Endothelial cell of umbilical vein (primary cell): ENCODE measurements around the gene ZFAND2B. TPM values are rescaled to one million over a fixed set of nuclear protein-coding genes. Genes with fewer than 3 reads are reported as not detected.

Source experiments
- BruUV-seq: library from RNA; stranded (reverse); fragments of 400-500 nt; replicated peaks from 2 replicates; lab custom pipeline; 2021; lab: Mats Ljungman, UMichigan
- CTCF ChIA-PET: fragments of 300-600, 350-600 bp; sonication (Branson Sonifier 250); formaldehyde crosslinking; loops from one replicate; lab custom pipeline; 2021; ENCODE audit warnings: antibody characterized with exemption, inconsistent platforms; lab: Charles Lee
- POLR2A ChIA-PET: fragments of 300-600, 350-600 bp; sonication (Branson Sonifier 250); formaldehyde crosslinking; loops from one replicate; lab custom pipeline; 2021; ENCODE audit warnings: antibody characterized with exemption, inconsistent platforms; lab: Charles Lee
- DNase-seq: peaks from one replicate; pipeline ENCODE4 v3.0.0-alpha.2; 2011; ENCODE audit warnings: low read depth, low spot score
- FAIRE-seq: peaks from 2 replicates; lab custom pipeline; 2011; peaks lifted over from hg19 to GRCh38; lab: Jason Lieb, UNC
- H2AFZ ChIP-seq: 2 replicates; pipeline ENCODE4 v1.6.0; 2012; ENCODE audit warnings: low read depth, low read length, control low read depth, inconsistent platforms
- H3K27ac ChIP-seq: 2 replicates; pipeline ENCODE4 v1.5.1; 2011; ENCODE audit warnings: low read depth, mild to moderate bottlenecking, control low read depth, low read length, moderate library complexity; ENCODE audit not compliant: insufficient read depth
- H3K27me3 ChIP-seq, 2 experiments: 2 replicates each; pipeline versions ENCODE4 v1.6.0 to v1.6.1; 2011; ENCODE audit warnings: low read length in 2 of 2, mixed read lengths in 1 of 2; ENCODE audit not compliant: control insufficient read depth in 2 of 2, insufficient read depth in 2 of 2
- H3K36me3 ChIP-seq, 2 experiments: 2 replicates in 1 of 2; 3 replicates in 1 of 2; pipeline ENCODE4 v1.5.1; 2011; ENCODE audit warnings: low read length in 2 of 2, mild to moderate bottlenecking in 1 of 2, moderate library complexity in 1 of 2; ENCODE audit not compliant: control insufficient read depth in 2 of 2, insufficient read depth in 2 of 2; ENCODE audit errors: extremely low read depth in 1 of 2
- H3K4me1 ChIP-seq: 3 replicates; pipeline ENCODE4 v1.5.1; 2011; ENCODE audit warnings: mild to moderate bottlenecking, low read length; ENCODE audit not compliant: control insufficient read depth, insufficient read depth; ENCODE audit errors: extremely low read depth
- H3K4me2 ChIP-seq: 2 replicates; pipeline ENCODE4 v1.6.1; 2011; ENCODE audit warnings: low read length, control low read depth, mixed read lengths; ENCODE audit not compliant: insufficient read depth
- H3K4me3 ChIP-seq, 3 experiments: fragments of 200-600 bp in 1 of 3; sonication (generic), shearing (Covaris generic) in 1 of 3; replicated peaks in 1 of 3; 2 replicates each; pipeline ENCODE4 v1.5.1; 2011 to 2016; ENCODE audit warnings: control low read depth in 3 of 3, low read length in 3 of 3, mild to moderate bottlenecking in 2 of 3, inconsistent platforms in 1 of 3, low read depth in 1 of 3, moderate library complexity in 1 of 3; ENCODE audit not compliant: insufficient read depth in 1 of 3
- H3K79me2 ChIP-seq: 2 replicates; pipeline ENCODE4 v1.6.0; 2012; ENCODE audit warnings: low read length, inconsistent platforms; ENCODE audit not compliant: control insufficient read depth, insufficient read depth
- H3K9ac ChIP-seq: replicated peaks from 2 replicates; pipeline ENCODE3; 2011; ENCODE audit warnings: low read length, control low read depth; ENCODE audit not compliant: insufficient read depth; ENCODE audit errors: extremely low read depth
- H3K9me1 ChIP-seq: replicated peaks from 3 replicates; pipeline ENCODE4 v1.6.0; 2011; ENCODE audit warnings: mild to moderate bottlenecking, low read length; ENCODE audit not compliant: control insufficient read depth, insufficient read depth; ENCODE audit errors: extremely low read depth
- H3K9me3 ChIP-seq: replicated peaks from 2 replicates; pipeline ENCODE4 v1.5.1; 2012; ENCODE audit warnings: low read length, inconsistent platforms; ENCODE audit not compliant: control insufficient read depth, insufficient read depth
- H4K20me1 ChIP-seq: replicated peaks from 2 replicates; pipeline ENCODE3; 2011; ENCODE audit warnings: mild to moderate bottlenecking, low read length; ENCODE audit not compliant: control insufficient read depth, insufficient read depth; ENCODE audit errors: extremely low read depth
- EZH2 ChIP-seq: IDR thresholded peaks from 2 replicates; pipeline ENCODE4 v1.6.1; 2012; ENCODE audit warnings: borderline replicate concordance, low read depth, mild to moderate bottlenecking, moderate library complexity, low read length, inconsistent platforms; ENCODE audit not compliant: severe bottlenecking
- FOS ChIP-seq: IDR thresholded peaks from 2 replicates; pipeline ENCODE4 v1.6.1; 2011; ENCODE audit warnings: mild to moderate bottlenecking, low read length, moderate library complexity, borderline replicate concordance; ENCODE audit not compliant: insufficient read depth
- GATA2 ChIP-seq: IDR thresholded peaks from 2 replicates; pipeline ENCODE4 v1.7.0; 2011; ENCODE audit warnings: low read depth, mild to moderate bottlenecking, moderate library complexity, mixed read lengths, low read length; ENCODE audit not compliant: insufficient read length, insufficient read depth
- JUN ChIP-seq: IDR thresholded peaks from 2 replicates; pipeline ENCODE4 v1.6.1; 2011; ENCODE audit warnings: borderline replicate concordance, low read depth; ENCODE audit not compliant: insufficient read length, insufficient read depth
- MAX ChIP-seq: IDR thresholded peaks from 2 replicates; pipeline ENCODE4 v1.6.1; 2011; ENCODE audit not compliant: insufficient read depth, insufficient read length
- MYC ChIP-seq: IDR thresholded peaks from one replicate; pipeline ENCODE4 v1.6.1; 2011; ENCODE audit warnings: mild to moderate bottlenecking, low read depth, low read length
- POLR2A ChIP-seq: IDR thresholded peaks from 2 replicates; pipeline ENCODE4 v1.6.1; 2012; ENCODE audit warnings: low read depth, mild to moderate bottlenecking, control low read depth, low read length
- POLR2AphosphoS5 ChIP-seq: IDR thresholded peaks from 2 replicates; pipeline ENCODE4 v1.6.1; 2012; ENCODE audit warnings: low read depth, mild to moderate bottlenecking, control low read depth, low read length, moderate library complexity; ENCODE audit not compliant: insufficient read depth
- dilution Hi-C: fragments of 300-500 bp; cut with MboI; formaldehyde crosslinking; loops from one replicate; pipeline ENCODE4 v1.15.0; 2019; ENCODE audit warnings: low sequenced_read_pairs; ENCODE audit not compliant: extremely low pct_ligation_motif_present
- intact Hi-C: fragments of 100-400 bp; cut with micrococcal nuclease; formaldehyde crosslinking; loops from one replicate; pipeline ENCODE4 v1.10.0; 2022
- polyA plus RNA-seq, 4 experiments: library from polyadenylated mRNA; depleted of rRNA in 3 of 4; stranded (reverse) in 3 of 4; unstranded in 1 of 4; fragments of >200 nt; gene quantifications; 2 replicates each; pipeline versions ENCODE4 v1.2.1 to v1.2.3, GENCODE V29; 2011 to 2012; ENCODE audit warnings: missing spikeins in 1 of 4
- total RNA-seq: library from RNA; stranded (reverse); gene quantifications from 2 replicates; pipeline ENCODE4 v1.2.3, GENCODE V29; 2021
- TF ChIP-seq, protein P1 (sequence below), 2 donors: IDR thresholded peaks; 1 replicate in 1 of 2; 2 replicates in 1 of 2; pipeline ENCODE4 v1.5.1; 2011; ENCODE audit warnings: low read length in 2 of 2, mild to moderate bottlenecking in 2 of 2, moderate library complexity in 2 of 2, control low read depth in 1 of 2, inconsistent platforms in 1 of 2, low read depth in 1 of 2; ENCODE audit not compliant: insufficient read depth in 1 of 2; ENCODE audit errors: extremely low read depth in 1 of 2

The ZFAND2B gene
- total and polyA plus RNA-seq, 2 donors (not counting 3 experiments of a cell fraction or from before 2014, with no cell fraction given) = 23.3 to 52.0 TPM

GRCh38 chr2:219158586-219158985, 48.0 kb upstream of the ZFAND2B start:
- no peak overlapping the region for H3K4me2 ChIP-seq
- H3K9me3 ChIP-seq = no peaks in the 10 kb centered on the region
- CTCF ChIA-PET = interaction anchor here (0.7 to 12.9 kb wide), 10 partner anchors 13 to 193 kb away, joined by 3 to 418 read pairs (median 6); partner anchors contain the start of gene CNPPD1
- no peak overlapping the region for H3K9ac ChIP-seq
- peaks cover 2 to 3% of the 10 kb centered on the region in 2 experiments for H3K36me3 ChIP-seq
- peaks cover 10% of the 10 kb centered on the region for H3K4me1 ChIP-seq
- no peaks in the 10 kb centered on the region for H3K9me1 ChIP-seq
- H3K4me3 ChIP-seq = no peak overlapping the region
- H3K27me3 ChIP-seq = no peaks in the 10 kb centered on the region
- intact Hi-C loops (loop anchor here (5.0 to 10.0 kb wide), 2 partner anchors 284 to 306 kb away; no protein-coding TSS in a partner anchor), dilution Hi-C loops (no loop called here)
- FAIRE-seq = no peak
- H3K79me2 ChIP-seq = no peaks in the 10 kb centered on the region
- POLR2A ChIA-PET = no interaction called here
- H4K20me1 ChIP-seq = no peaks in the 10 kb centered on the region
- H2AFZ ChIP-seq = no peak overlapping the region
- no peak for TF ChIP-seq POLR2A
- TF ChIP-seq, protein P1, sequence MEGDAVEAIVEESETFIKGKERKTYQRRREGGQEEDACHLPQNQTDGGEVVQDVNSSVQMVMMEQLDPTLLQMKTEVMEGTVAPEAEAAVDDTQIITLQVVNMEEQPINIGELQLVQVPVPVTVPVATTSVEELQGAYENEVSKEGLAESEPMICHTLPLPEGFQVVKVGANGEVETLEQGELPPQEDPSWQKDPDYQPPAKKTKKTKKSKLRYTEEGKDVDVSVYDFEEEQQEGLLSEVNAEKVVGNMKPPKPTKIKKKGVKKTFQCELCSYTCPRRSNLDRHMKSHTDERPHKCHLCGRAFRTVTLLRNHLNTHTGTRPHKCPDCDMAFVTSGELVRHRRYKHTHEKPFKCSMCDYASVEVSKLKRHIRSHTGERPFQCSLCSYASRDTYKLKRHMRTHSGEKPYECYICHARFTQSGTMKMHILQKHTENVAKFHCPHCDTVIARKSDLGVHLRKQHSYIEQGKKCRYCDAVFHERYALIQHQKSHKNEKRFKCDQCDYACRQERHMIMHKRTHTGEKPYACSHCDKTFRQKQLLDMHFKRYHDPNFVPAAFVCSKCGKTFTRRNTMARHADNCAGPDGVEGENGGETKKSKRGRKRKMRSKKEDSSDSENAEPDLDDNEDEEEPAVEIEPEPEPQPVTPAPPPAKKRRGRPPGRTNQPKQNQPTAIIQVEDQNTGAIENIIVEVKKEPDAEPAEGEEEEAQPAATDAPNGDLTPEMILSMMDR (IDR thresholded peaks at IDR 0.05; ENCODE audit: extremely low read depth in 1 of 2, insufficient read depth in 1 of 2, low read depth in 1 of 2, low read length in 2 of 2) = no peak
- no peak overlapping the region for H3K27ac ChIP-seq
- DNase-seq = no peak
- no TSS peak for BruUV-seq

DNA sequence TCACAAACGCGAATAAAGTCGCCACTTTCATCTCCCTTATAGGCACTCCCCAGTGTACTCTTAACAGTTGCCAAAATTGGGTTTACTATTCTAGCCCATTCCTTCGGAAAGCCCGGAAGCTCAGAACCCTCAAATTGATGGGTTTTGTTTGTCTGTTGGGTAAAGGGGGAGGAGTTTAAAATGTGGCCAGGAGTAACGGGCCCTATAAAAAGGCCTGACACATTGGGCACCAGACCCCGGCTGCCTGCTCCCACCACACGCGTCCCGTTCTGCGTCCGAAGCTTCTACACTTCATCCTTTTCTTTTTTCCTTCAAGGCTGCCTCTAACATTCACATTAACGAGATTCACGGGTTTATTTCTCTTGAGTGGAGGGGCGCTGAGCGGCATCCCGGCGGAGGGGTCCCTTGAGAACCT, 46.8 kb upstream of the ZFAND2B start:
- Histone ChIP-seq H3K4me2 (peak overlapping the region; percentile 87), H3K79me2 (no peaks in the 10 kb centered on the region), H3K27me3 (no peaks in the 10 kb centered on the region), H3K9me1 (no peaks in the 10 kb centered on the region), H2AFZ (peak overlapping the region; percentile 80), H4K20me1 (no peaks in the 10 kb centered on the region), H3K36me3 (peaks cover 2 to 3% of the 10 kb centered on the region in 2 experiments), H3K4me1 (peaks cover 10% of the 10 kb centered on the region), H3K9me3 (no peaks in the 10 kb centered on the region), H3K4me3 (peak overlapping the region; percentile 24 to 89 (median 41)), H3K27ac (no peak overlapping the region), H3K9ac (peak overlapping the region; percentile 5)
- BruUV-seq = TSS peak; percentile 10
- FAIRE-seq (peak; percentile 8), DNase-seq (no peak)
- POLR2A ChIA-PET = no interaction called here
- CTCF ChIA-PET = interaction anchor here (0.8 to 12.9 kb wide), 13 partner anchors 12 to 450 kb away, joined by 3 to 418 read pairs (median 4); partner anchors contain the start of genes CNPPD1 and TTLL4
- intact Hi-C loops (loop anchor here (1.0 to 10.0 kb wide), 13 partner anchors 12 to 307 kb away; partner anchors contain the start of genes ABCB6, ANKZF1, ATG9A and DNAJB2), dilution Hi-C loops (no loop called here)
- no peak for TF ChIP-seq POLR2A
- no peak for TF ChIP-seq GATA2
- no peak for TF ChIP-seq MAX
- no peak for TF ChIP-seq JUN
- TF ChIP-seq, protein P1 (IDR thresholded peaks at IDR 0.05; ENCODE audit: extremely low read depth in 1 of 2, insufficient read depth in 1 of 2, low read depth in 1 of 2, low read length in 2 of 2) = no peak
- no peak for TF ChIP-seq FOS
- TF ChIP-seq POLR2AphosphoS5 = no peak
- no peak for TF ChIP-seq MYC
- no peak for TF ChIP-seq EZH2
